ENCODE results near the gene PCSK4. TPM values are rescaled to one million over a fixed set of nuclear protein-coding genes. Genes with fewer than 3 reads are reported as not detected.

The PCSK4 gene
- total and polyA plus RNA-seq, 2 of the 13 experiments (the other 11 are each of a cell fraction or from before 2014, with no cell fraction given) = 2.0 to 2.7 TPM

- TF ChIP-seq, protein P1, sequence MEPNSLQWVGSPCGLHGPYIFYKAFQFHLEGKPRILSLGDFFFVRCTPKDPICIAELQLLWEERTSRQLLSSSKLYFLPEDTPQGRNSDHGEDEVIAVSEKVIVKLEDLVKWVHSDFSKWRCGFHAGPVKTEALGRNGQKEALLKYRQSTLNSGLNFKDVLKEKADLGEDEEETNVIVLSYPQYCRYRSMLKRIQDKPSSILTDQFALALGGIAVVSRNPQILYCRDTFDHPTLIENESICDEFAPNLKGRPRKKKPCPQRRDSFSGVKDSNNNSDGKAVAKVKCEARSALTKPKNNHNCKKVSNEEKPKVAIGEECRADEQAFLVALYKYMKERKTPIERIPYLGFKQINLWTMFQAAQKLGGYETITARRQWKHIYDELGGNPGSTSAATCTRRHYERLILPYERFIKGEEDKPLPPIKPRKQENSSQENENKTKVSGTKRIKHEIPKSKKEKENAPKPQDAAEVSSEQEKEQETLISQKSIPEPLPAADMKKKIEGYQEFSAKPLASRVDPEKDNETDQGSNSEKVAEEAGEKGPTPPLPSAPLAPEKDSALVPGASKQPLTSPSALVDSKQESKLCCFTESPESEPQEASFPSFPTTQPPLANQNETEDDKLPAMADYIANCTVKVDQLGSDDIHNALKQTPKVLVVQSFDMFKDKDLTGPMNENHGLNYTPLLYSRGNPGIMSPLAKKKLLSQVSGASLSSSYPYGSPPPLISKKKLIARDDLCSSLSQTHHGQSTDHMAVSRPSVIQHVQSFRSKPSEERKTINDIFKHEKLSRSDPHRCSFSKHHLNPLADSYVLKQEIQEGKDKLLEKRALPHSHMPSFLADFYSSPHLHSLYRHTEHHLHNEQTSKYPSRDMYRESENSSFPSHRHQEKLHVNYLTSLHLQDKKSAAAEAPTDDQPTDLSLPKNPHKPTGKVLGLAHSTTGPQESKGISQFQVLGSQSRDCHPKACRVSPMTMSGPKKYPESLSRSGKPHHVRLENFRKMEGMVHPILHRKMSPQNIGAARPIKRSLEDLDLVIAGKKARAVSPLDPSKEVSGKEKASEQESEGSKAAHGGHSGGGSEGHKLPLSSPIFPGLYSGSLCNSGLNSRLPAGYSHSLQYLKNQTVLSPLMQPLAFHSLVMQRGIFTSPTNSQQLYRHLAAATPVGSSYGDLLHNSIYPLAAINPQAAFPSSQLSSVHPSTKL (CRISPR knock-in tag; IDR thresholded peaks at IDR 0.05) = no peak
- TF ChIP-seq, protein P2, sequence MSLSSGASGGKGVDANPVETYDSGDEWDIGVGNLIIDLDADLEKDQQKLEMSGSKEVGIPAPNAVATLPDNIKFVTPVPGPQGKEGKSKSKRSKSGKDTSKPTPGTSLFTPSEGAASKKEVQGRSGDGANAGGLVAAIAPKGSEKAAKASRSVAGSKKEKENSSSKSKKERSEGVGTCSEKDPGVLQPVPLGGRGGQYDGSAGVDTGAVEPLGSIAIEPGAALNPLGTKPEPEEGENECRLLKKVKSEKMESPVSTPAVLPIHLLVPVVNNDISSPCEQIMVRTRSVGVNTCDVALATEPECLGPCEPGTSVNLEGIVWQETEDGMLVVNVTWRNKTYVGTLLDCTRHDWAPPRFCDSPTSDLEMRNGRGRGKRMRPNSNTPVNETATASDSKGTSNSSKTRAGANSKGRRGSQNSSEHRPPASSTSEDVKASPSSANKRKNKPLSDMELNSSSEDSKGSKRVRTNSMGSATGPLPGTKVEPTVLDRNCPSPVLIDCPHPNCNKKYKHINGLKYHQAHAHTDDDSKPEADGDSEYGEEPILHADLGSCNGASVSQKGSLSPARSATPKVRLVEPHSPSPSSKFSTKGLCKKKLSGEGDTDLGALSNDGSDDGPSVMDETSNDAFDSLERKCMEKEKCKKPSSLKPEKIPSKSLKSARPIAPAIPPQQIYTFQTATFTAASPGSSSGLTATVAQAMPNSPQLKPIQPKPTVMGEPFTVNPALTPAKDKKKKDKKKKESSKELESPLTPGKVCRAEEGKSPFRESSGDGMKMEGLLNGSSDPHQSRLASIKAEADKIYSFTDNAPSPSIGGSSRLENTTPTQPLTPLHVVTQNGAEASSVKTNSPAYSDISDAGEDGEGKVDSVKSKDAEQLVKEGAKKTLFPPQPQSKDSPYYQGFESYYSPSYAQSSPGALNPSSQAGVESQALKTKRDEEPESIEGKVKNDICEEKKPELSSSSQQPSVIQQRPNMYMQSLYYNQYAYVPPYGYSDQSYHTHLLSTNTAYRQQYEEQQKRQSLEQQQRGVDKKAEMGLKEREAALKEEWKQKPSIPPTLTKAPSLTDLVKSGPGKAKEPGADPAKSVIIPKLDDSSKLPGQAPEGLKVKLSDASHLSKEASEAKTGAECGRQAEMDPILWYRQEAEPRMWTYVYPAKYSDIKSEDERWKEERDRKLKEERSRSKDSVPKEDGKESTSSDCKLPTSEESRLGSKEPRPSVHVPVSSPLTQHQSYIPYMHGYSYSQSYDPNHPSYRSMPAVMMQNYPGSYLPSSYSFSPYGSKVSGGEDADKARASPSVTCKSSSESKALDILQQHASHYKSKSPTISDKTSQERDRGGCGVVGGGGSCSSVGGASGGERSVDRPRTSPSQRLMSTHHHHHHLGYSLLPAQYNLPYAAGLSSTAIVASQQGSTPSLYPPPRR (CRISPR knock-in tag; IDR thresholded peaks at IDR 0.05; ENCODE audit: borderline replicate concordance) = no peak; the same call in 1 of the 2 replicates
- TF ChIP-seq THAP11 (CRISPR knock-in tag; IDR thresholded peaks at IDR 0.05) (peak; percentile 39; the same call in 1 of the 2 replicates), ZNF768 (CRISPR knock-in tag; IDR thresholded peaks at IDR 0.05) (no peak), ZFP1 (CRISPR knock-in tag; IDR thresholded peaks at IDR 0.05) (no peak), E2F1 (CRISPR knock-in tag; IDR thresholded peaks at IDR 0.05) (no peak), SMC3 (IDR thresholded peaks at IDR 0.05; ENCODE audit: low read length) (no peak), POGZ (CRISPR knock-in tag; IDR thresholded peaks at IDR 0.05) (no peak), NFYB (CRISPR knock-in tag; IDR thresholded peaks at IDR 0.05) (no peak), LCORL (IDR thresholded peaks at IDR 0.05) (no peak), LCORL (CRISPR knock-in tag; IDR thresholded peaks at IDR 0.05) (peak; percentile 57; the same call in 1 of the 2 replicates), TBX3 (IDR thresholded peaks at IDR 0.05; ENCODE audit: borderline replicate concordance) (no peak), HOXA3 (CRISPR knock-in tag; IDR thresholded peaks at IDR 0.05) (peak; percentile 49; the same call in 1 of the 2 replicates), GZF1 (CRISPR knock-in tag; IDR thresholded peaks at IDR 0.05) (no peak), ZNF414 (CRISPR knock-in tag; IDR thresholded peaks at IDR 0.05) (no peak), ZSCAN29 (CRISPR knock-in tag; conservative IDR thresholded peaks at IDR 0.05) (peak; percentile 58; the same call in 1 of the 2 replicates), ZFP90 (CRISPR knock-in tag; IDR thresholded peaks at IDR 0.05; ENCODE audit: borderline replicate concordance) (no peak), SMYD3 (CRISPR knock-in tag; IDR thresholded peaks at IDR 0.05) (no peak)
- TF ChIP-seq, protein P3, sequence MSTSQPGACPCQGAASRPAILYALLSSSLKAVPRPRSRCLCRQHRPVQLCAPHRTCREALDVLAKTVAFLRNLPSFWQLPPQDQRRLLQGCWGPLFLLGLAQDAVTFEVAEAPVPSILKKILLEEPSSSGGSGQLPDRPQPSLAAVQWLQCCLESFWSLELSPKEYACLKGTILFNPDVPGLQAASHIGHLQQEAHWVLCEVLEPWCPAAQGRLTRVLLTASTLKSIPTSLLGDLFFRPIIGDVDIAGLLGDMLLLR (CRISPR knock-in tag; IDR thresholded peaks at IDR 0.05) = no peak
Measured at GRCh38 chr19:1445185-1445931, 44.8 kb downstream of the PCSK4 start (continued).

Data from HepG2 (cell line).